Fibroblast of the conjunctiva (primary cell): ENCODE measurements around the gene SLC4A8.

Experiments used
- DNase-seq: peaks from one replicate; pipeline ENCODE4 v3.0.0-alpha.2; 2010; ENCODE audit warnings: low read depth

Gene SLC4A8

GRCh38 chr12:51527966-51528365, 103.3 kb downstream of the SLC4A8 start:
- no peak for DNase-seq

DNA sequence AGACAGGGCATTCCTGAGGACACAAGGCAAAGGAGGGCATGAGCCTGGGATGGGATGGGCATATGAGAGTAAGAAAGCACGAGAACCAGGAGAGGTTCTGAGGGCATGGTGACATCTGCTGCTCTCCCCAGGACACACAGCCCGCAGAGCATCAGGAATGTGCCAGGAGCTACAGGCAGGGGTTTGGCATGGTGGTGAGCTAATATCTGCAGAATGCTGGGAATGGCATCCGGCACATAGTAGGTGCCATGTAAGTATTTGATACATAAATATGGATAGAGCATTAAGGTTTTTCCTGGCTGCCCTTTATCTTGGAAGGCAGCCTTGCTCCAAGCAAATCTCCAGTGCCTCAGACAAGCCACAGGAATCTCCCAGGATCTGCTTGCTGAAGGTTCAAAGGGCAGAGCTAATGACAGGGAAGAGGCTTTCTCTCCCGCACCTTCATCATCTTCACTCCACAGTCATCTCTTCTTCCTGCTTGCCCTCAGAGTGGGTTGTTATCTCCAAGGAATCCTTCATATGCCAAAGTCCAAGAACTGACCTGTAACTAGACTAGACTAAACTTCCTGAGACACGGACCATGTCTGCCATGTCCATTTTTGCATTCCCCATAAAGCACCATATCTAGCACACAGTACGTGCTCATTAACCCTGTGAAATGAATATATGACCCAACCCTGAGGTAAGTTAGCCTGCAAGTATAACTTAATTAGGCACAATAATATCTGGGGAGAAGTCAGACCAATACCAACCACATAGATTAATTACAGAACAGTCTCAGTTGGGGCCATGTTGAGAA, 104.4 kb downstream of the SLC4A8 start:
- no peak for DNase-seq

DNA sequence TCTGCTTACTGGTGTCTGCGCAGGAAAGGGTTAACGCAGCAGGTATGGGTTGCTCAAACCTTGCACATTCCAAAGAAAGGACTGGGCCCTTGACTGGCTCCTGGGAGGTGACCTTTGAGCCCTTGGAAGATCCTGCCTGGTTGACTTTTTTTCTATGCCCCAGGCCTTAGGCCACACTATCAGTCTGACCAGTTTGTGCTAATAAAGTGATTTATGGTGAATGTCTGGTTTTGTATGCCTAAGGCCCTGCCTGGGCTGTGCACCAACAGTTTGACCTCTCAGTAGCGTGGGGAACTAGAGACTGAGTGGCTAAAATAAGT, 105.0 kb downstream of the SLC4A8 start:
- DNase-seq, result no peak

GRCh38 chr12:51530208-51530607, 105.6 kb downstream of the SLC4A8 start:
- DNase-seq, result no peak

DNA sequence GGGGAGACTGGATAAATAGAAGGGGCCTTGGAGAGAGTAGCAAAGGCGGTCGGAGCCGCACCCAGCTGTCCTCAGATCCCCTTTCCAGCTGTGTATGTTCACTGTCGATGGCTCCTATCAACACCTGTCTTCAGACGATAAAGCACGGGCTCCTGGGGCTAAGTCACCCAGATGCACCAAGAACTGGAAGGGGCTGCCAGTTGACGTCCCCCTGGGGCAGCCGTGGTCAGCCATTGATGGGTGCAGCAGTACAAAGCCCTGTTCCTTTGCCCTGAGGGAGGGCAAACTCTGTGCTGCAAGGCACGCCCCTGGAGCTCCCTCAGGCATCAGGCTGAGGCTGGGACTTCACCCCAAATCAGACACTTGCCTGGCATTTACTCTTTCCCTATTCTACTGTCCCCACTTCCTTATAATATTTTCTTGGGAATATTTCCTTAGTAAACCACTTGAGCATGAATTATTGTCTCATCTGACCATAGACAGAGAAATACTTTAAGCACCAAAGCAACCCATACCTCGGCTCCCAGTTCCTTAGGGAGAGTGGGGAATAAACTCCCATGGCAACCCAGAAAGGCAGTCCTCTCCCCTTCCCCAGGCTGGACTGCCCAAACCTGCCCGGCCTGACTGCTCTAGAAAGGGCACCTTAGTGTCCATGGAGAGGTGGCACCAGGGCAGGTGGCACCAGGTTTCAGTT, 106.8 kb downstream of the SLC4A8 start:
- DNase-seq, result no peak

DNA sequence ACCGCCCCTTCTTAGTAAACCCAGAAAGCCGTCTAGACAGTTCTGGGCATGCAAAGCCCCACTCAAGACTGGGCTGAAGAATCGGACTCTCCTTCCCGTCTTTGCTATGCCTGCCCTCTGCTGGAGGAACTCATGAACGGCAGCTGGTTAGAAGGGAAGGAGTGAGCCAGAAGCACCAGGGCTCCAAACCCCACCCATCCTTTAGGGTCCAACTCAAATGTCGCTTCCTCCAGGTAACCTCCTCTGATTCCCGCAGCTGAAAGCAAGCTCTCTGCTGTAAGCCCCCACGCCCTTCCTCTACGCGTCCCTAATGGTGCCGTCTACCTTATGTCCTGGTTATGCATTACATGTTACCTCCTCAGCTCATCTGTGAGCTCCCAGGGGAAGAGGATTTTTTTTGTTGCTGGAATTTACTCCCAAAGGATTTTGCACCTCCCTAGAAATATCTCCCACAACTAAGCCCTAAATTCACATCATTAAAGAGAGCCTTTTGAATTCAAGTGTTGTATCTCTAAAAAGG, 107.4 kb downstream of the SLC4A8 start:
- DNase-seq, result peak; percentile 65

- peak; percentile 2 for DNase-seq
These were observed 109.2 kb downstream of the SLC4A8 start for GRCh38 chr12:51533799-51534198.

DNA sequence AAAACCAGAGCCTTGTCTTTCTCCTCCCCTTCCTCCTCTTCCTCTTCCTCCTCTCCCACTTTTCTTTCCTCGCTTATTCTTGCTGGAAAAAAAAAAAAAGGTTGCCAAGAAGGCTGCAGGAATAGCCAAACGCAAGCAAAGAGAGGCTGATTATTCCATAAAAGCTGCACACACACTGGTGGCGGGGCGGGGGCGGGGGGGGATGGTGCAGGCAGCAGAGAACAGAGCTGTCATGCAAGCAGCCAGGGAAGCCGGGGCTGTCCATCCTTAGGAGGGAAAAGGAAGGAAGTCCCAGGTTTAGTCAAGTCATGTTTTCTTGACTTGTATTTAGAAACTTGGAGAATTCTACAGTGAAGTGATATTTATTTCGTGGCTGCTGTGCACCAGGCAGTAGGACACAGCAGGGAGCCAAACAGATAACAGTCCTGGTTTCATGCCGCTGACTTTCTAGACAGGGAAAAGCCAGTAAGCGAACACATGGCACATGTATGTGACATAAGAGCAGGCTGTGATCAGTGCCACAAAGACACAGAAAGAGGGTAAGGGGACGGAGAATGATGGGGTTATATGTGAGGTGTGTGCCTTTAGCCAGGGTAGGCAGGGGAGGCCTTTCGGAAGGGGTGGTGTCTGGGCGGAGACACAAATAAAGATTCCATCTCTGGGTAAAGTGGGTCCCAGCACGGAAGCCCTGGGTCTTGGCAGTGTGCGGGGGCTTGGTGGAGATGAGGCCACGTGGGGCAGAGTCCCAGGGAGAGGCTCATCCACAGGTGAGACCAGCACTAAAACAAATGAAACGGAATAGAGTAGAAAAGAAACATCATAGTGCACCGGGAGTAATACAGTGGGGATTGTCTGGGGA, 109.8 kb downstream of the SLC4A8 start:
- no peak for DNase-seq

DNA sequence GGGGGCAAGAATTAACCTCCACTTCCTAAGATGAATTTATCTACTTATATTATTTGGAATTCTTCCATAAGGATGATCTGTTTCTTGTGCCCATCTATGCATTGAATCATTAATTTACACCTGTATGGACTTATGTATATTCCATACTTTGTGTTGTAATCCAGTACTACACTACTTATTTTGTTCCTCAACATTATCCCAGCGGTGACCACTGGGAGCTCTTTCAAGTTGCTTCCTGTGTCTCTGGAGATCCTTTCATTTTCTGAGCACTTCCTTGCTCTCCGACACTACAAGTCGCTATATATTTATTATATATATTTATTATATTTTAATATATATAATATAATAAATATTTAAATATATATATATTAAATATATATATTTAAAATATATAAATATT, 111.5 kb downstream of the SLC4A8 start:
- no peak for DNase-seq

DNA sequence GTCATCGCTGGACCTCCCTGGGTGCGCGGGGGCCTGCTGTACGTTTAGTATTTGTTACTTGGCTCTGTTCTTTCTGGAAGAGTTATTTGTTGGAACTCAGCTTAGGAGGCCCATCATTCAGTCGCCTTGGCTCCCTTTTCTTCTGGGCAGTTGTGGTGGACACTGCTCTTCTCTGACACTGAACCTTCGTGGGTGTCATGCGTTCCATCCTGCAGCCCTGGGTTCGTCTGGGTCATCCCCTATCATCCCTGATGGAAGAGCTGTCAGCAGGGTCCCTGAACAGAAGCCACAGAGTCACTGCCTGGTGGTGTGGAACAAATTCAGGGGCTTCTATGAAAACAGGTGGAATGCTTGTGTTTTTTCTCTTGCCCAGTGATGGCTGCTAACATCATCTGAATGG, 113.5 kb downstream of the SLC4A8 start:
- no peak for DNase-seq

DNA sequence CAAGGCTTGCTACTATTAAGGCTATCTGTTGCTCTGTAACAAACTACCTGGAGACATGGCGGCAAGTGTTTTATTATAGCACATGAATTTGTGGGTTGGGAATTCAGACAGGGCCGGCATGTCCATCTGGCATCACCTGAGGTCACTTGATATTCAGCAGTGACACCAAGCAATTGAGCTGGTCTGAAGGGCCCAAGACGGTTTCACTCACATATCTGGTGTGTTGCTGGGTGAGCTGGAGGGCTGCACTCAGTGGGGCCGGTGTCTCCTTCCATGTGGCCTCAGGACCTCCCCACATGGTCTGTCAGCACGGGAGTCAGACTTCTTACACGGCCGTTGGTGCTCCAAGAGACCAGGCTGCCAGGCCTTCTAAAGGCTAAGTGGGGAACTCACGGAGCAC, 114.0 kb downstream of the SLC4A8 start:
- no peak for DNase-seq

GRCh38 chr12:51540996-51541395, 116.4 kb downstream of the SLC4A8 start:
- DNase-seq, result no peak

DNA sequence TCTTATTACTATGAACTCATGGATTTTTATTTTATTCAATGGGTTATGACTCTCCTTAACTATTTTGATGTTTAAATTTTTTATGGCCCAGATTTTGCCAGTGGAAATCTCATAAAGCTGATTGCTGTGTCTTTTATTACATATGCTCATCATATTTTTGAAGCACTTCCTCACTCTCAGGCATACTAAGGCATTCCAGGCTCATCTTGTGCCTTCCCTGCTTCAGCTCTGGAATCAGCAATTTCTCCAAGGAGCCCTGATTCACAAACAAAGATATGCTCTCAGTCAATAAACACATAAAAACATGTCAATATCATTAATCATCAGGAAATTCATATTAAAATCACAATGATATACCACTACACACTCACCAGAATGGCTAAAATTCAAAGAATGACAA, 121.5 kb downstream of the SLC4A8 start:
- no peak for DNase-seq

- DNase-seq, result no peak
These were observed 123.0 kb downstream of the SLC4A8 start for GRCh38 chr12:51547606-51548005.

- no peak for DNase-seq
These were observed 123.6 kb downstream of the SLC4A8 start for GRCh38 chr12:51548241-51548640.

- peak; percentile 40 for DNase-seq
These were observed 125.0 kb downstream of the SLC4A8 start for GRCh38 chr12:51549637-51550036.
